GM12865 (cell line): ENCODE results near the gene CADM2.

ENCODE experiments used
- DNase-seq: peaks from one replicate; pipeline ENCODE4 v3.0.0; 2010; ENCODE audit warnings: low read depth
- H3K4me3 ChIP-seq: 2 replicates; pipeline ENCODE4 v1.5.1; 2011; ENCODE audit warnings: mild to moderate bottlenecking, low read depth, low read length, control low read depth
- CTCF ChIP-seq: IDR thresholded peaks from 2 replicates; pipeline ENCODE4 v1.5.1; 2011; ENCODE audit warnings: low read length, control low read depth, low read depth, inconsistent platforms; ENCODE audit not compliant: insufficient read depth; ENCODE audit errors: missing control alignments

CADM2 gene

GRCh38 chr3:85760342-85760741 is 801.6 kb downstream of the CADM2 start:
- no peak for TF ChIP-seq CTCF
- H3K4me3 ChIP-seq, result no peak overlapping the region
- no peak for DNase-seq

GRCh38 chr3:85780806-85781205 is 822.0 kb downstream of the CADM2 start:
- no peak for DNase-seq
- H3K4me3 ChIP-seq, result no peak overlapping the region
- TF ChIP-seq CTCF, result no peak

- no peak for TF ChIP-seq CTCF
These were observed 823.0 kb downstream of the CADM2 start for GRCh38 chr3:85781806-85782205.

GRCh38 chr3:85783291-85783690 is 824.5 kb downstream of the CADM2 start:
- no peak for DNase-seq
- H3K4me3 ChIP-seq, result no peak overlapping the region
- no peak for TF ChIP-seq CTCF

More at GRCh38 chr3:85781806-85782205, 823.0 kb downstream of the CADM2 start:
- H3K4me3 ChIP-seq, result no peak overlapping the region
- DNase-seq, result no peak

GRCh38 chr3:85785766-85786165 is 827.0 kb downstream of the CADM2 start:
- TF ChIP-seq CTCF, result no peak
- no peak overlapping the region for H3K4me3 ChIP-seq
- DNase-seq, result no peak

- DNase-seq, result no peak
- TF ChIP-seq CTCF, result no peak
- H3K4me3 ChIP-seq, result no peak overlapping the region
These were observed 831.7 kb downstream of the CADM2 start for GRCh38 chr3:85790445-85791030.

GRCh38 chr3:85796140-85796539 is 837.4 kb downstream of the CADM2 start:
- no peak for DNase-seq
- no peak overlapping the region for H3K4me3 ChIP-seq
- no peak for TF ChIP-seq CTCF
